Ovary (tissue), 3 donors: ENCODE results near the gene ENOSF1.

Experiments
- CTCF ChIP-seq, 3 donors: fragments of 450-650 bp in 2 of 3; fragments of 200-600 bp in 1 of 3; IDR thresholded peaks; one replicate each; pipeline versions ENCODE4 v1.5.1 to v1.8.0; 2016 to 2022; ENCODE audit warnings: antibody characterized with exemption in 3 of 3, mild to moderate bottlenecking in 1 of 3
- EP300 ChIP-seq: sonication (generic); formaldehyde crosslinking; IDR thresholded peaks from one replicate; pipeline ENCODE4 v1.6.1; 2017; ENCODE audit warnings: antibody characterized with exemption
- POLR2A ChIP-seq: fragments of 450-650 bp; IDR thresholded peaks from one replicate; pipeline ENCODE4 v1.6.1; 2017; ENCODE audit warnings: antibody characterized with exemption, mild to moderate bottlenecking, moderate library complexity
- donor health status: DM: no; HTN: no; CAD: no.

- TF ChIP-seq POLR2A, result no peak
- TF ChIP-seq CTCF (IDR thresholded peaks at IDR 0.05), result no peak
- TF ChIP-seq EP300, result no peak
Observed at GRCh38 chr18:711310-711656, 1.1 kb downstream of the ENOSF1 start.
